ENCODE measurements around the gene SLC22A1. TPM values are rescaled to one million over a fixed set of nuclear protein-coding genes. Genes with fewer than 3 reads are reported as not detected.

The SLC22A1 gene
- total RNA-seq, 1 experiment from 2014 or later, result 0.39 TPM

DNA sequence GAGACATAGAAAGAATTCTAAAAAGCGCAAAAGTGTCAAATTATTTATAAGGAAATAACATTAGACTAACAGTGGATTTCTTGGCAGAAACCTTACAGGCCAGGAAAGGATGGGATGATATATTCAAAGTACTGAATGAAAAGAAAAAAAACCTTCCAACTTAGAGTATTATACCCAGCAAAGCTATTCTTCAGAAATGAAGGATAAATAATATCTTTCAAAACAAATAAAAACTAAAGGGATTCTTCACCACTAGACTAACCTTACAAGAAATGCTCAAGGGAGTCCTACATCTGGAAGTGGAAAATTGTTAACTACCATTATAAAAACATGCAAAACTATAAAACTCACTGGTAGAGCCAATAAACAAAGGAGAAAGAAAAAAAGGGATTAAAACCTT is 71.2 kb downstream of the SLC22A1 start:
- H2BK15ac ChIP-seq (ENCODE audit: low read depth, low read length), result no peak overlapping the region
- Mint-ChIP-seq H3K9me3 (peaks cover 30 to 37% of the 10 kb centered on the region in 2 experiments), H3K4me3 (no peak overlapping the region), H3K36me3 (ENCODE audit: insufficient read depth in 1 of 3, low read depth in 3 of 3) (peaks cover 2 to 28% (median 16%) of the 10 kb centered on the region in 3 experiments), H3K27me3 (ENCODE audit: low read depth) (no peaks in the 10 kb centered on the region), H3K4me1 (no peaks in the 10 kb centered on the region), H3K27ac (no peak overlapping the region)
- H3K4me1 ChIP-seq (ENCODE audit: insufficient read depth, low read length), result no peaks in the 10 kb centered on the region
- WGBS (ENCODE audit: extremely low coverage, insufficient read length, low lambda C conversion rate), result no CpG with 5 or more reads among the region's 1 CpG
- no peak overlapping the region for H3K4me2 ChIP-seq (ENCODE audit: insufficient read depth, insufficient read length, low read length)
- H3K79me2 ChIP-seq (ENCODE audit: insufficient read depth, low read length), result no peaks in the 10 kb centered on the region
- H2BK12ac ChIP-seq (ENCODE audit: insufficient read length, low read depth, low read length), result no peak overlapping the region
- H3K4ac ChIP-seq (ENCODE audit: low read depth, low read length), result no peak overlapping the region
- no peak overlapping the region for H3K23ac ChIP-seq (ENCODE audit: insufficient read length, low read depth, low read length)
- no peak overlapping the region for H3T11ph ChIP-seq (ENCODE audit: low read length)
- H3K9me3 ChIP-seq (ENCODE audit: control insufficient read depth, low read depth, low read length), result no peaks in the 10 kb centered on the region
- no peak overlapping the region for H3K18ac ChIP-seq (ENCODE audit: insufficient read length, low read depth, low read length)
- no peak for TF ChIP-seq CTCF (conservative IDR thresholded peaks at IDR 0.05)
- H3K79me1 ChIP-seq (ENCODE audit: insufficient read depth, low read depth, low read length, poor library complexity, severe bottlenecking), result no peaks in the 10 kb centered on the region
- H2AK5ac ChIP-seq (ENCODE audit: insufficient read length, low read length), result no peak overlapping the region
- no peaks in the 10 kb centered on the region for H3K27me3 ChIP-seq (ENCODE audit: insufficient read depth, low read length)
- no peak overlapping the region for H4K91ac ChIP-seq (ENCODE audit: insufficient read length, low read depth, low read length)
- no peak overlapping the region for H4K5ac ChIP-seq (ENCODE audit: insufficient read length, low read depth, low read length)
- no peak overlapping the region for H2BK20ac ChIP-seq (ENCODE audit: low read depth, low read length, poor library complexity, severe bottlenecking)
- no peak overlapping the region for H3K56ac ChIP-seq (ENCODE audit: insufficient read length, low read depth, low read length)
- no peak overlapping the region for H3K14ac ChIP-seq (ENCODE audit: insufficient read depth, low read length)
- no peaks in the 10 kb centered on the region for H3K23me2 ChIP-seq (ENCODE audit: insufficient read length, low read depth, low read length, poor library complexity, severe bottlenecking)
- DNase-seq, result no peak
- no peak overlapping the region for H2BK5ac ChIP-seq (ENCODE audit: insufficient read length, low read length)
- no peaks in the 10 kb centered on the region for H4K20me1 ChIP-seq (ENCODE audit: control insufficient read depth, insufficient read depth, insufficient read length)
- no peak overlapping the region for H4K8ac ChIP-seq (replicated peaks; ENCODE audit: insufficient read length, low read depth, low read length)
- H3K9ac ChIP-seq (ENCODE audit: extremely low read depth, insufficient read length, low read length), result no peak overlapping the region
- no peak overlapping the region for H3K27ac ChIP-seq (ENCODE audit: insufficient read length, low read depth, low read length)
- no peak overlapping the region for H2AFZ ChIP-seq (ENCODE audit: low read length)
- H2BK120ac ChIP-seq (ENCODE audit: low read depth, low read length, poor library complexity, severe bottlenecking), result no peak overlapping the region

Measured in H9 (cell line).